Measurements from ENCODE around the gene APIP. TPM values are rescaled to one million over a fixed set of nuclear protein-coding genes. Genes with fewer than 3 reads are reported as not detected.

The APIP gene
- total RNA-seq, 1 donor from 2014 or later, result 30.7 TPM

- Mint-ChIP-seq H3K4me1 (ENCODE audit: low read depth) (no peaks in the 10 kb centered on the region), H3K9me3 (no peaks in the 10 kb centered on the region), H3K27me3 (ENCODE audit: low read depth) (peaks cover 19% of the 10 kb centered on the region), H3K36me3 (ENCODE audit: low read depth) (no peaks in the 10 kb centered on the region), H3K4me3 (ENCODE audit: low read depth) (no peak overlapping the region), H3K27ac (no peak overlapping the region)
- DNase-seq (ENCODE audit: low spot score), result no peak
- intact Hi-C loops (cut with micrococcal nuclease), result no loop called here
Measured at GRCh38 chr11:34866375-34866774, 49.8 kb downstream of the APIP start.

- H3K36me3 Mint-ChIP-seq (ENCODE audit: low read depth), result no peaks in the 10 kb centered on the region
- H3K9me3 Mint-ChIP-seq, result no peaks in the 10 kb centered on the region
- no peak overlapping the region for H3K27ac Mint-ChIP-seq
- H3K4me1 Mint-ChIP-seq (ENCODE audit: low read depth), result no peaks in the 10 kb centered on the region
- intact Hi-C loops (cut with micrococcal nuclease), result no loop called here
- peaks cover 19% of the 10 kb centered on the region for H3K27me3 Mint-ChIP-seq (ENCODE audit: low read depth)
- DNase-seq (ENCODE audit: low spot score), result no peak
- H3K4me3 Mint-ChIP-seq (ENCODE audit: low read depth), result no peak overlapping the region
Measured at GRCh38 chr11:34865261-34865660, 50.9 kb downstream of the APIP start.

- intact Hi-C loops (cut with micrococcal nuclease), result no loop called here
- no peak for DNase-seq (ENCODE audit: low spot score)
- H3K4me1 Mint-ChIP-seq (ENCODE audit: low read depth), result no peaks in the 10 kb centered on the region
- no peaks in the 10 kb centered on the region for H3K36me3 Mint-ChIP-seq (ENCODE audit: low read depth)
- H3K4me3 Mint-ChIP-seq (ENCODE audit: low read depth), result no peak overlapping the region
- H3K27ac Mint-ChIP-seq, result no peak overlapping the region
- H3K9me3 Mint-ChIP-seq, result no peaks in the 10 kb centered on the region
- peaks cover 19% of the 10 kb centered on the region for H3K27me3 Mint-ChIP-seq (ENCODE audit: low read depth)
Measured at GRCh38 chr11:34864424-34864823, 51.8 kb downstream of the APIP start.

- Mint-ChIP-seq H3K9me3 (no peaks in the 10 kb centered on the region), H3K27me3 (ENCODE audit: low read depth) (peaks cover 19% of the 10 kb centered on the region), H3K36me3 (ENCODE audit: low read depth) (no peaks in the 10 kb centered on the region), H3K4me1 (ENCODE audit: low read depth) (no peaks in the 10 kb centered on the region), H3K27ac (no peak overlapping the region), H3K4me3 (ENCODE audit: low read depth) (no peak overlapping the region)
- intact Hi-C loops (cut with micrococcal nuclease), result no loop called here
- no peak for DNase-seq (ENCODE audit: low spot score)
Measured at GRCh38 chr11:34863048-34863447, 53.1 kb downstream of the APIP start.

GRCh38 chr11:34860518-34860917 is 55.7 kb downstream of the APIP start:
- H3K4me1 Mint-ChIP-seq (ENCODE audit: low read depth), result no peaks in the 10 kb centered on the region
- H3K9me3 Mint-ChIP-seq, result no peaks in the 10 kb centered on the region
- H3K27me3 Mint-ChIP-seq (ENCODE audit: low read depth), result peaks cover 17% of the 10 kb centered on the region
- no peak overlapping the region for H3K4me3 Mint-ChIP-seq (ENCODE audit: low read depth)
- no peak overlapping the region for H3K27ac Mint-ChIP-seq
- DNase-seq (ENCODE audit: low spot score), result no peak
- no peaks in the 10 kb centered on the region for H3K36me3 Mint-ChIP-seq (ENCODE audit: low read depth)
- intact Hi-C loops (cut with micrococcal nuclease), result no loop called here

- intact Hi-C loops (cut with micrococcal nuclease), result no loop called here
- Mint-ChIP-seq H3K36me3 (ENCODE audit: low read depth) (no peaks in the 10 kb centered on the region), H3K9me3 (no peaks in the 10 kb centered on the region), H3K27ac (no peak overlapping the region), H3K4me3 (ENCODE audit: low read depth) (no peak overlapping the region), H3K27me3 (ENCODE audit: low read depth) (peaks cover 16% of the 10 kb centered on the region), H3K4me1 (ENCODE audit: low read depth) (no peaks in the 10 kb centered on the region)
- DNase-seq (ENCODE audit: low spot score), result no peak
Measured at GRCh38 chr11:34860034-34860433, 56.1 kb downstream of the APIP start.

- DNase-seq (ENCODE audit: low spot score), result no peak
- H3K4me1 Mint-ChIP-seq (ENCODE audit: low read depth), result no peaks in the 10 kb centered on the region
- intact Hi-C loops (cut with micrococcal nuclease), result no loop called here
- H3K27me3 Mint-ChIP-seq (ENCODE audit: low read depth), result peaks cover 15% of the 10 kb centered on the region
- no peak overlapping the region for H3K4me3 Mint-ChIP-seq (ENCODE audit: low read depth)
- no peak overlapping the region for H3K27ac Mint-ChIP-seq
- no peaks in the 10 kb centered on the region for H3K9me3 Mint-ChIP-seq
- H3K36me3 Mint-ChIP-seq (ENCODE audit: low read depth), result no peaks in the 10 kb centered on the region
Measured at GRCh38 chr11:34859496-34859895, 56.7 kb downstream of the APIP start.

- Mint-ChIP-seq H3K36me3 (ENCODE audit: low read depth) (no peaks in the 10 kb centered on the region), H3K4me3 (ENCODE audit: low read depth) (no peak overlapping the region), H3K9me3 (no peaks in the 10 kb centered on the region), H3K4me1 (ENCODE audit: low read depth) (no peaks in the 10 kb centered on the region), H3K27me3 (ENCODE audit: low read depth) (peaks cover 6% of the 10 kb centered on the region), H3K27ac (no peak overlapping the region)
- intact Hi-C loops (cut with micrococcal nuclease), result no loop called here
- no peak for DNase-seq (ENCODE audit: low spot score)
Measured at GRCh38 chr11:34857463-34857862, 58.7 kb downstream of the APIP start.

GRCh38 chr11:34856251-34856650 is 59.9 kb downstream of the APIP start:
- H3K4me1 Mint-ChIP-seq (ENCODE audit: low read depth), result no peaks in the 10 kb centered on the region
- no peak overlapping the region for H3K27ac Mint-ChIP-seq
- intact Hi-C loops (cut with micrococcal nuclease), result no loop called here
- no peaks in the 10 kb centered on the region for H3K36me3 Mint-ChIP-seq (ENCODE audit: low read depth)
- H3K9me3 Mint-ChIP-seq, result no peaks in the 10 kb centered on the region
- H3K4me3 Mint-ChIP-seq (ENCODE audit: low read depth), result no peak overlapping the region
- no peak for DNase-seq (ENCODE audit: low spot score)
- H3K27me3 Mint-ChIP-seq (ENCODE audit: low read depth), result peaks cover 7% of the 10 kb centered on the region

GRCh38 chr11:34855754-34856095 is 60.5 kb downstream of the APIP start:
- H3K4me3 Mint-ChIP-seq (ENCODE audit: low read depth), result no peak overlapping the region
- no peaks in the 10 kb centered on the region for H3K36me3 Mint-ChIP-seq (ENCODE audit: low read depth)
- DNase-seq (ENCODE audit: low spot score), result no peak
- no peaks in the 10 kb centered on the region for H3K4me1 Mint-ChIP-seq (ENCODE audit: low read depth)
- H3K27me3 Mint-ChIP-seq (ENCODE audit: low read depth), result peaks cover 7% of the 10 kb centered on the region
- no peaks in the 10 kb centered on the region for H3K9me3 Mint-ChIP-seq
- intact Hi-C loops (cut with micrococcal nuclease), result no loop called here
- H3K27ac Mint-ChIP-seq, result no peak overlapping the region

- no peaks in the 10 kb centered on the region for H3K36me3 Mint-ChIP-seq (ENCODE audit: low read depth)
- no peak overlapping the region for H3K27ac Mint-ChIP-seq
- intact Hi-C loops (cut with micrococcal nuclease), result no loop called here
- peaks cover 7% of the 10 kb centered on the region for H3K27me3 Mint-ChIP-seq (ENCODE audit: low read depth)
- H3K4me3 Mint-ChIP-seq (ENCODE audit: low read depth), result no peak overlapping the region
- H3K9me3 Mint-ChIP-seq, result no peaks in the 10 kb centered on the region
- DNase-seq (ENCODE audit: low spot score), result no peak
- H3K4me1 Mint-ChIP-seq (ENCODE audit: low read depth), result no peaks in the 10 kb centered on the region
Measured at GRCh38 chr11:34855021-34855753, 61.0 kb downstream of the APIP start.

- no peaks in the 10 kb centered on the region for H3K36me3 Mint-ChIP-seq (ENCODE audit: low read depth)
- no peaks in the 10 kb centered on the region for H3K4me1 Mint-ChIP-seq (ENCODE audit: low read depth)
- H3K4me3 Mint-ChIP-seq (ENCODE audit: low read depth), result no peak overlapping the region
- H3K27me3 Mint-ChIP-seq (ENCODE audit: low read depth), result peaks cover 10% of the 10 kb centered on the region
- no peak overlapping the region for H3K27ac Mint-ChIP-seq
- no peak for DNase-seq (ENCODE audit: low spot score)
- H3K9me3 Mint-ChIP-seq, result no peaks in the 10 kb centered on the region
- intact Hi-C loops (cut with micrococcal nuclease), result no loop called here
Measured at GRCh38 chr11:34851916-34852315, 64.3 kb downstream of the APIP start.

- H3K27ac Mint-ChIP-seq, result no peak overlapping the region
Measured at GRCh38 chr11:34850334-34850733, 65.8 kb downstream of the APIP start.

GRCh38 chr11:34846467-34846866 is 69.7 kb downstream of the APIP start:
- no peaks in the 10 kb centered on the region for H3K36me3 Mint-ChIP-seq (ENCODE audit: low read depth)
- H3K9me3 Mint-ChIP-seq, result no peaks in the 10 kb centered on the region
- H3K27ac Mint-ChIP-seq, result no peak overlapping the region
- no peaks in the 10 kb centered on the region for H3K4me1 Mint-ChIP-seq (ENCODE audit: low read depth)
- intact Hi-C loops (cut with micrococcal nuclease), result no loop called here
- H3K27me3 Mint-ChIP-seq (ENCODE audit: low read depth), result peaks cover 10% of the 10 kb centered on the region
- no peak for DNase-seq (ENCODE audit: low spot score)
- no peak overlapping the region for H3K4me3 Mint-ChIP-seq (ENCODE audit: low read depth)

More at GRCh38 chr11:34850334-34850733, 65.8 kb downstream of the APIP start:
- DNase-seq (ENCODE audit: low spot score), result no peak
- peaks cover 15% of the 10 kb centered on the region for H3K27me3 Mint-ChIP-seq (ENCODE audit: low read depth)
- no peaks in the 10 kb centered on the region for H3K9me3 Mint-ChIP-seq
- intact Hi-C loops (cut with micrococcal nuclease), result no loop called here
- H3K4me3 Mint-ChIP-seq (ENCODE audit: low read depth), result no peak overlapping the region
- H3K36me3 Mint-ChIP-seq (ENCODE audit: low read depth), result no peaks in the 10 kb centered on the region
- no peaks in the 10 kb centered on the region for H3K4me1 Mint-ChIP-seq (ENCODE audit: low read depth)

Measured in activated T-helper 2 cell treated with anti-CD3 and anti-CD28 coated beads, Interferon-gamma antibody, Interleukin-2, Interleukin-4, amounts not matched to agents 10 μg/mL and 5 μg/mL and 100 μg/mL, durations not matched to agents 14 hours and 24 hours and 36 hours (primary cell).